ENCODE results near the gene FAAH.

FAAH gene

DNA sequence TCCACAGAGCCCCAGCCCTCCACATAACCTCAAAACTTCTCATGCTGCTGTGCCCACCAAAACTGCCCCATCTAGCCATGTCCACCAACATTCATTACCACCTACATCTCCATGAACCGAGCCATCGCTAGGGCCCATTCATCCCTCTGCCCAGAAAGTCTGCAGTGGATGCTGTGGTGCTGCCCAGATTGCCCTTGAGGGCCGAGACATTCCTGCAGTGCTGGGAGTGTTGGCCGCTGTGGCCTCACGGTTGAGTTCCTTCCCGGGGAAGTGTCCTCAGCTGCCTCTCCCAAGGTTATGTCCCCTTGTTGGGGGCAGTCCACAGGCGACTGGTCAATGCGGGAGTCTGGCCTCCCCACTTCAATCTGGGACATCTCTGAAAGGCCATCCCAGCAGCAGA is 65.2 kb downstream of the FAAH start:
- CTCF ChIA-PET, result interaction anchor here (0.8 to 2.1 kb wide), 4 partner anchors 18 to 69 kb away, joined by 3 to 9 read pairs (median 3); no protein-coding TSS in a partner anchor

DNA sequence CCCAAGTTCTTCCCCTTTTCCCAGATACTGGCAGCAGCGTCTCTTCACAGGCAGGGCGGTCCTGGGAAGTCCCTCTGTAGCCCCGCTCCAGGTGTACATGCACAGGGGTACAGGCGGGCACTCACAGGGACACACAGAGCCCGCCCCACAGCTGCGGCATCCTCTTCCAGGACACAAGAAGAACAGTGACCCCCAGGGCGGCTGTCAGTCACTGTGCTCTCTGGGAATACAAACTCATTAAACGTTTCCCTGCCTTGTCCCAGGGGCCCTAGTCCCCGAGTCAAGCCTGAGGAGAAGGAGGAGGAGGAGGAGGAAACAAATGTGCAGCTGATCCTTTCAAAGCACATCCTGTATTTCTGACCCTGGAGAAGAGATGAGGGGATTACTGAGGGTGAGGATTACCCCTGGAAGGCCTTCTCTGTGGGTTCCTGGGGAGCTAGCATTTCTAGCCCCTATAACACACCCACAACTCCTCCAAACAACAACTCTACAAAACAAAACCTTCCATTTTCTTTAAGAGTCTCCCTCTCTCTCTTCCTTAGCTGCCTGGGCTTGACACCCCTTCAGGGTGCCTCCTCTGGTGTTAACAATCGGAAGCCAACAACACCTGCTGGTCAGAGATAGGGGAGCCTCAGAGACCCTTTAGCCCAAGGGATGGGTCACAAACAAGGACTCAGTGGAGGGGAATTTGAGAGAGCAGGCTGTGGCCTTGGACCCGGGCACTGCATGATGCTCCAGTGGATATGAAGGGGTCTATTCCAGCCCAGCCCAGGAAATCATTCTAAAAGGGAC is 67.1 kb downstream of the FAAH start:
- Histone ChIP-seq H3K36me3 (ENCODE audit: control insufficient read depth in 4 of 4, insufficient read depth in 4 of 4, low read length in 3 of 4) (no peaks in the 10 kb centered on the region), H3K27me3 (replicated peaks in 2 of 5; ENCODE audit: control insufficient read depth in 4 of 5, insufficient read depth in 5 of 5, low read length in 4 of 5) (peaks cover 4 to 79% (median 34%) of the 10 kb centered on the region in 5 experiments), H3K9me3 (ENCODE audit: control extremely low read depth in 1 of 5, control insufficient read depth in 4 of 5, insufficient read depth in 2 of 5, low read depth in 1 of 5, low read length in 4 of 5) (no peaks in the 10 kb centered on the region), H3K27ac (ENCODE audit: insufficient read depth in 1 of 2, low read depth in 1 of 2, low read length in 2 of 2, poor library complexity in 1 of 2, severe bottlenecking in 2 of 2) (no peak overlapping the region), H3K4me3 (ENCODE audit: control insufficient read depth in 1 of 7, extremely low read depth in 1 of 7, insufficient read depth in 4 of 7, low read depth in 2 of 7, low read length in 6 of 7) (no peak overlapping the region), H3K4me1 (ENCODE audit: control extremely low read depth in 1 of 4, control insufficient read depth in 4 of 4, insufficient read depth in 4 of 4, low read length in 3 of 4) (peaks cover 0 to 4% (median 1%) of the 10 kb centered on the region in 4 experiments)
- 80% methylated on average over 8 of the region's 11 CpGs for WGBS (ENCODE audit: insufficient coverage)
- ChIA-PET CTCF (interaction anchor here (1.0 to 1.4 kb wide), 2 partner anchors 19 to 74 kb away, joined by 3 to 4 read pairs; a partner anchor contains a TSS), POLR2A (no interaction called here)
- DNase-seq, result no peak

More for the DNA sequence above, 65.2 kb downstream of the FAAH start:
- no peak overlapping the region for H3K27ac ChIP-seq (ENCODE audit: insufficient read depth in 1 of 2, low read depth in 1 of 2, low read length in 2 of 2, poor library complexity in 1 of 2, severe bottlenecking in 2 of 2)
- H3K9me3 ChIP-seq (ENCODE audit: control extremely low read depth in 1 of 5, control insufficient read depth in 4 of 5, insufficient read depth in 2 of 5, low read depth in 1 of 5, low read length in 4 of 5), result no peaks in the 10 kb centered on the region
- no peaks in the 10 kb centered on the region for H3K4me1 ChIP-seq (ENCODE audit: control extremely low read depth in 1 of 4, control insufficient read depth in 4 of 4, insufficient read depth in 4 of 4, low read length in 3 of 4)
- DNase-seq, result no peak
- no peaks in the 10 kb centered on the region for H3K36me3 ChIP-seq (ENCODE audit: control insufficient read depth in 4 of 4, insufficient read depth in 4 of 4, low read length in 3 of 4)
- POLR2A ChIA-PET, result no interaction called here
- H3K27me3 ChIP-seq (replicated peaks in 2 of 5; ENCODE audit: control insufficient read depth in 4 of 5, insufficient read depth in 5 of 5, low read length in 4 of 5), result peaks cover 0 to 75% (median 24%) of the 10 kb centered on the region in 5 experiments
- H3K4me3 ChIP-seq (ENCODE audit: control insufficient read depth in 1 of 7, extremely low read depth in 1 of 7, insufficient read depth in 4 of 7, low read depth in 2 of 7, low read length in 6 of 7), result no peak overlapping the region
- WGBS (ENCODE audit: insufficient coverage), result 96% methylated on average over 8 of the region's 8 CpGs

DNA sequence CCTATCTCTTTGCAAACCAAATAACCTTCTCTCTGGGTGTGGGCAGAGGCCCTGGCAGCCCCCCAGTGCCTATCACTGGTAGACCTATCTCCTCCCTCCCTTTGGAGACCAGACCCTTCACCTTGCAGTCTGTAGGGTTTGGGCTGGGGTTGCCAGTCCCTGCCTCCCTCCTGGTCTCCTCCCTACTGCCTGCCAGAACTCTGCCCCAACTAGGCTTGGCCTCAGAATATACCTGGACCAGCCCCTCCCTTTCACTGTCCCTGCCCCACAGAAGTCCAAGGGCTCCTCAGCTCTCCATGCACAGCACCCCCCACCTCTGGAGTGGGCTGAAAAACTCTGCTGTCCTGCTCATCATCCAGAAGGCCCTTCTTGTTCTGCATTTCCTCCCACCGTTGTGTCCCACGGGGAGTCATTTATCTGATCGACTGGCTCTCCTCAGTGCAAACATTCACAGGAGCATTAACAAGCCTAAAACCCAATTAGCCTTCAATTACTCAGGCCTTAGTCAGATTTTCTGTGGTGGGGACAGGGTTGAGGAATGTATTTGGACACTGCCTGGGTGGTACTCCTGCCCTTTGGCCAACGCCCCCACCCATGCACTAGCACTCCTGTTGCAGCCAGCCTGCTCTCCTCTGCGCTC is 67.8 kb downstream of the FAAH start:
- ChIA-PET CTCF (no interaction called here), POLR2A (no interaction called here)
- Histone ChIP-seq H3K27ac (ENCODE audit: insufficient read depth in 1 of 2, low read depth in 1 of 2, low read length in 2 of 2, poor library complexity in 1 of 2, severe bottlenecking in 2 of 2) (no peak overlapping the region), H3K9me3 (ENCODE audit: control extremely low read depth in 1 of 5, control insufficient read depth in 4 of 5, insufficient read depth in 2 of 5, low read depth in 1 of 5, low read length in 4 of 5) (no peaks in the 10 kb centered on the region), H3K27me3 (replicated peaks in 2 of 5; ENCODE audit: control insufficient read depth in 4 of 5, insufficient read depth in 5 of 5, low read length in 4 of 5) (peaks cover 6 to 85% (median 35%) of the 10 kb centered on the region in 5 experiments), H3K4me3 (ENCODE audit: control insufficient read depth in 1 of 7, extremely low read depth in 1 of 7, insufficient read depth in 4 of 7, low read depth in 2 of 7, low read length in 6 of 7) (no peak overlapping the region), H3K4me1 (ENCODE audit: control extremely low read depth in 1 of 4, control insufficient read depth in 4 of 4, insufficient read depth in 4 of 4, low read length in 3 of 4) (peaks cover 0 to 7% (median 5%) of the 10 kb centered on the region in 4 experiments), H3K36me3 (ENCODE audit: control insufficient read depth in 4 of 4, insufficient read depth in 4 of 4, low read length in 3 of 4) (no peaks in the 10 kb centered on the region)
- 90% methylated on average over 2 of the region's 5 CpGs for WGBS (ENCODE audit: insufficient coverage)
- no peak for DNase-seq
